H9 (cell line): ENCODE measurements around the gene PLD2. TPM values are rescaled to one million over a fixed set of nuclear protein-coding genes. Genes with fewer than 3 reads are reported as not detected.

Source experiments
- DNase-seq: peaks from one replicate; pipeline ENCODE4 v3.0.0-alpha.2; 2017
- H2AFZ ChIP-seq: one replicate; pipeline ENCODE4 v1.6.1; 2013; ENCODE audit warnings: mild to moderate bottlenecking, low read length, control low read depth, moderate library complexity
- H2AK5ac ChIP-seq: 2 replicates; pipeline ENCODE4 v1.6.1; 2013; ENCODE audit warnings: low read length, control low read depth, mixed read lengths; ENCODE audit not compliant: insufficient read length
- H2BK120ac ChIP-seq: one replicate; pipeline ENCODE4 v1.6.1; 2013; ENCODE audit warnings: low read depth, mild to moderate bottlenecking, low read length, control low read depth, inconsistent platforms; ENCODE audit not compliant: poor library complexity, severe bottlenecking
- H2BK12ac ChIP-seq: 2 replicates; pipeline ENCODE4 v1.6.1; 2013; ENCODE audit warnings: low read length, control low read depth, mixed read lengths, low read depth; ENCODE audit not compliant: insufficient read length
- H2BK15ac ChIP-seq: 2 replicates; pipeline ENCODE4 v1.6.1; 2013; ENCODE audit warnings: low read depth, low read length, control low read depth
- H2BK20ac ChIP-seq: one replicate; pipeline ENCODE4 v1.6.1; 2013; ENCODE audit warnings: low read depth, mild to moderate bottlenecking, low read length, control low read depth, inconsistent platforms; ENCODE audit not compliant: poor library complexity, severe bottlenecking
- H2BK5ac ChIP-seq: 2 replicates; pipeline ENCODE4 v1.6.1; 2013; ENCODE audit warnings: low read length, control low read depth, mixed read lengths; ENCODE audit not compliant: insufficient read length
- H3K14ac ChIP-seq: 2 replicates; pipeline ENCODE4 v1.6.1; 2013; ENCODE audit warnings: low read length, control low read depth; ENCODE audit not compliant: insufficient read depth
- H3K18ac ChIP-seq: 2 replicates; pipeline ENCODE4 v1.6.1; 2013; ENCODE audit warnings: low read depth, mild to moderate bottlenecking, mixed read lengths, low read length, control low read depth; ENCODE audit not compliant: insufficient read length
- H3K23ac ChIP-seq: 2 replicates; pipeline ENCODE4 v1.6.1; 2013; ENCODE audit warnings: low read length, control low read depth, mixed read lengths, low read depth; ENCODE audit not compliant: insufficient read length
- H3K23me2 ChIP-seq: 2 replicates; pipeline ENCODE4 v1.6.1; 2013; ENCODE audit warnings: low read depth, mild to moderate bottlenecking, mixed read lengths, low read length, control low read depth; ENCODE audit not compliant: insufficient read length, poor library complexity, severe bottlenecking
- H3K27ac ChIP-seq: 2 replicates; pipeline ENCODE4 v1.5.1; 2013; ENCODE audit warnings: low read length, control low read depth, mixed read lengths, low read depth; ENCODE audit not compliant: insufficient read length
- H3K27me3 ChIP-seq: 2 replicates; pipeline ENCODE4 v1.6.1; 2013; ENCODE audit warnings: low read length, control low read depth, inconsistent platforms; ENCODE audit not compliant: insufficient read depth
- H3K4ac ChIP-seq: 2 replicates; pipeline ENCODE4 v1.6.1; 2013; ENCODE audit warnings: low read depth, mild to moderate bottlenecking, control low read depth, inconsistent platforms, low read length, moderate library complexity
- H3K4me1 ChIP-seq: 2 replicates; pipeline ENCODE4 v1.6.1; 2013; ENCODE audit warnings: low read length, control low read depth, inconsistent platforms; ENCODE audit not compliant: insufficient read depth
- H3K4me2 ChIP-seq: 2 replicates; pipeline ENCODE4 v1.6.1; 2013; ENCODE audit warnings: low read length, control low read depth, mixed read lengths; ENCODE audit not compliant: insufficient read length, insufficient read depth
- H3K56ac ChIP-seq: 2 replicates; pipeline ENCODE4 v1.6.1; 2013; ENCODE audit warnings: low read depth, mild to moderate bottlenecking, mixed read lengths, low read length, control low read depth; ENCODE audit not compliant: insufficient read length
- H3K79me1 ChIP-seq: 2 replicates; pipeline ENCODE4 v1.6.1; 2013; ENCODE audit warnings: low read depth, mild to moderate bottlenecking, moderate library complexity, low read length, control low read depth, inconsistent platforms; ENCODE audit not compliant: insufficient read depth, poor library complexity, severe bottlenecking
- H3K79me2 ChIP-seq: 2 replicates; pipeline ENCODE4 v1.6.1; 2013; ENCODE audit warnings: low read length, control low read depth, inconsistent platforms; ENCODE audit not compliant: insufficient read depth
- H3K9ac ChIP-seq: 2 replicates; pipeline ENCODE4 v1.6.1; 2013; ENCODE audit warnings: low read length, control low read depth, mixed read lengths; ENCODE audit not compliant: insufficient read length; ENCODE audit errors: extremely low read depth
- H3K9me3 ChIP-seq: one replicate; pipeline ENCODE4 v1.6.1; 2013; ENCODE audit warnings: low read depth, low read length, inconsistent platforms; ENCODE audit not compliant: control insufficient read depth
- H3T11ph ChIP-seq: one replicate; pipeline ENCODE4 v1.6.1; 2013; ENCODE audit warnings: mild to moderate bottlenecking, low read length, control low read depth, inconsistent platforms
- H4K20me1 ChIP-seq: one replicate; pipeline ENCODE4 v1.6.1; 2013; ENCODE audit not compliant: control insufficient read depth, insufficient read length, insufficient read depth
- H4K5ac ChIP-seq: 2 replicates; pipeline ENCODE4 v1.6.1; 2013; ENCODE audit warnings: low read depth, mild to moderate bottlenecking, mixed read lengths, low read length, control low read depth; ENCODE audit not compliant: insufficient read length
- H4K8ac ChIP-seq: replicated peaks from 2 replicates; pipeline ENCODE4 v1.6.1; 2013; ENCODE audit warnings: low read length, control low read depth, mixed read lengths, low read depth; ENCODE audit not compliant: insufficient read length
- H4K91ac ChIP-seq: 2 replicates; pipeline ENCODE4 v1.6.1; 2013; ENCODE audit warnings: low read depth, mild to moderate bottlenecking, moderate library complexity, mixed read lengths, low read length, control low read depth; ENCODE audit not compliant: insufficient read length
- H3K27ac Mint-ChIP-seq, 3 experiments: 2 replicates in 2 of 3; 3 replicates in 1 of 3; pipeline ENCODE4 v1.8.0; 2020 to 2021; ENCODE audit warnings: mixed read lengths in 3 of 3, mild to moderate bottlenecking in 1 of 3, moderate library complexity in 1 of 3
- H3K27me3 Mint-ChIP-seq: 2 replicates; pipeline ENCODE4 v1.8.0; 2021; ENCODE audit warnings: low read depth, mild to moderate bottlenecking, moderate library complexity, mixed read lengths
- H3K36me3 Mint-ChIP-seq, 3 experiments: 2 replicates in 2 of 3; 3 replicates in 1 of 3; pipeline ENCODE4 v1.8.0; 2020 to 2021; ENCODE audit warnings: low read depth in 3 of 3, mixed read lengths in 3 of 3; ENCODE audit not compliant: insufficient read depth in 1 of 3
- H3K4me1 Mint-ChIP-seq, 2 experiments: 2 replicates each; pipeline ENCODE4 v1.8.0; 2020; ENCODE audit warnings: mixed read lengths in 2 of 2
- H3K4me3 Mint-ChIP-seq, 2 experiments: 2 replicates in 1 of 2; 3 replicates in 1 of 2; pipeline ENCODE4 v1.8.0; 2020 to 2021; ENCODE audit warnings: mild to moderate bottlenecking in 2 of 2, mixed read lengths in 2 of 2, moderate library complexity in 1 of 2
- H3K9me3 Mint-ChIP-seq, 2 experiments: 2 replicates in 1 of 2; 3 replicates in 1 of 2; pipeline ENCODE4 v1.8.0; 2020; ENCODE audit warnings: mild to moderate bottlenecking in 2 of 2, mixed read lengths in 2 of 2, moderate library complexity in 1 of 2
- CTCF ChIP-seq: fragments of 200-600 bp; sonication (generic); conservative IDR thresholded peaks from 3 replicates; pipeline ENCODE4 v1.8.0; 2021; ENCODE audit warnings: antibody characterized with exemption, mild to moderate bottlenecking
- WGBS: extraction: QIAGEN DNeasy Blood & Tissue Kit; methylation state at CpG from one replicate; pipeline ENCODE4 v1.1.7; 2013; ENCODE audit warnings: missing lambda C conversion rate, low lambda C conversion rate, mixed read lengths; ENCODE audit not compliant: insufficient read length; ENCODE audit errors: extremely low coverage; 5-methylcytosine and 5-hydroxymethylcytosine counted together
- total RNA-seq: library from RNA; stranded (reverse); gene quantifications from 2 replicates; pipeline ENCODE4 v1.2.1, GENCODE V29; 2021

PLD2 gene
- total RNA-seq, 1 experiment from 2014 or later: 63.3 TPM

DNA sequence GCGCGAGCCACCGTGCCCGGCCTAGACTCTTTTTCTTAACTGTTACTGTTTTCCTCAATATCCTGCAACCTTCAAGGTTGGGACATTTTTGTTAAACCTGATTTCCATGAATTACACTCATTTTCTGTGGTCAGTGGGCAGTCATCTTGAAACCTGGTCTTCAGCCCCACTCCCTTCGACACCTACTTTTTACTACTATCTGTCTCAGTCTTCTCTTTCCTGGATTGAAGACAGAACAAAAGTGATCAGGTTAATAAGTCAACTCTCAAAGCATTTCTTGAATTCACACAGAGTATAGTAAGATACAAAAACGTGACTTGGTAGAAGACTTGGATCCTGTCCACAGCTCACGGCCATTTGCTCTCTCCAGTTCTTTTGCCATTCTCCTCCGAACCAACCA is 32.3 kb downstream of the PLD2 start:
- no peak overlapping the region for H3K14ac ChIP-seq
- Mint-ChIP-seq H3K4me3 (no peak overlapping the region), H3K4me1 (peaks cover 32 to 33% of the 10 kb centered on the region in 2 experiments), H3K9me3 (no peaks in the 10 kb centered on the region), H3K27me3 (0 out of 2 replicates have a peak, but pooled peaks cover 1% of the 10 kb centered on the region), H3K36me3 (peaks cover 0 to 14% (median 0%) of the 10 kb centered on the region in 3 experiments; a peak in 2 of 7 replicates), H3K27ac (no peak overlapping the region)
- no peak overlapping the region for H2BK20ac ChIP-seq
- H2BK12ac ChIP-seq: no peak overlapping the region
- no peak overlapping the region for H4K91ac ChIP-seq
- WGBS: no CpG with 5 or more reads among the region's 8 CpGs
- peaks cover 12% of the 10 kb centered on the region; the same call in 1 of the 2 replicates for H3K79me2 ChIP-seq
- H4K20me1 ChIP-seq: no peaks in the 10 kb centered on the region
- H3K9me3 ChIP-seq: no peaks in the 10 kb centered on the region
- H3K27me3 ChIP-seq: no peaks in the 10 kb centered on the region
- H3K27ac ChIP-seq: no peak overlapping the region
- H3K23me2 ChIP-seq: peaks cover 1% of the 10 kb centered on the region
- TF ChIP-seq CTCF: no peak
- H4K8ac ChIP-seq: no peak overlapping the region
- no peak overlapping the region for H2AK5ac ChIP-seq
- no peak overlapping the region for H4K5ac ChIP-seq
- H3K18ac ChIP-seq: no peak overlapping the region
- no peaks in the 10 kb centered on the region; the same call in 1 of the 2 replicates for H3K4me1 ChIP-seq
- no peak overlapping the region for H2AFZ ChIP-seq
- no peak overlapping the region for H3T11ph ChIP-seq
- no peak overlapping the region for H2BK120ac ChIP-seq
- H3K9ac ChIP-seq: no peak overlapping the region
- no peak for DNase-seq
- no peak overlapping the region for H3K56ac ChIP-seq
- H3K4me2 ChIP-seq: no peak overlapping the region
- H2BK15ac ChIP-seq: no peak overlapping the region
- H3K4ac ChIP-seq: no peak overlapping the region
- H3K23ac ChIP-seq: no peak overlapping the region
- no peak overlapping the region for H2BK5ac ChIP-seq
- peaks cover 10% of the 10 kb centered on the region for H3K79me1 ChIP-seq
